Neural crest cell (in vitro differentiated cells): Measurements from ENCODE around the gene TAF4. TPM values are rescaled to one million over a fixed set of nuclear protein-coding genes. Genes with fewer than 3 reads are reported as not detected.

Experiments used
- DNase-seq: peaks from one replicate; pipeline ENCODE4 v3.0.0; 2021; ENCODE audit warnings: low read depth, mixed read lengths, low spot score
- H3K27ac Mint-ChIP-seq: one replicate; pipeline ENCODE4 v1.8.0; 2021; ENCODE audit warnings: mild to moderate bottlenecking, mixed read lengths; ENCODE audit not compliant: unreplicated experiment
- H3K27me3 Mint-ChIP-seq: 2 replicates; pipeline ENCODE4 v1.8.0; 2021; ENCODE audit warnings: low read depth, mild to moderate bottlenecking, mixed read lengths
- H3K36me3 Mint-ChIP-seq: 2 replicates; pipeline ENCODE4 v1.8.0; 2021; ENCODE audit warnings: low read depth, mild to moderate bottlenecking, mixed read lengths
- H3K4me1 Mint-ChIP-seq: 2 replicates; pipeline ENCODE4 v1.8.0; 2021; ENCODE audit warnings: mixed read lengths
- H3K4me3 Mint-ChIP-seq: one replicate; pipeline ENCODE4 v1.8.0; 2021; ENCODE audit warnings: mild to moderate bottlenecking, mixed read lengths
- H3K9me3 Mint-ChIP-seq: 2 replicates; pipeline ENCODE4 v1.8.0; 2021; ENCODE audit warnings: mixed read lengths
- CTCF ChIP-seq: fragments of 200-600 bp; sonication (generic); conservative IDR thresholded peaks from 2 replicates; pipeline ENCODE4 v1.5.0; 2021; ENCODE audit warnings: antibody characterized with exemption, mild to moderate bottlenecking
- microRNA-seq: library from miRNA; unstranded; fragments of <30 nt; microRNA quantifications from one replicate; pipeline ENCODE4, GENCODE V29; 2020
- total RNA-seq: library from RNA; stranded (reverse); gene quantifications from 2 replicates; pipeline ENCODE4 v1.2.1, GENCODE V29; 2021

Gene TAF4
- total RNA-seq, 1 donor from 2014 or later = 33.6 TPM

- Mint-ChIP-seq H3K4me1 (no peaks in the 10 kb centered on the region), H3K27me3 (no peaks in the 10 kb centered on the region), H3K27ac (no peak overlapping the region), H3K36me3 (no peaks in the 10 kb centered on the region), H3K9me3 (no peaks in the 10 kb centered on the region), H3K4me3 (no peak overlapping the region)
- TF ChIP-seq CTCF = no peak
- DNase-seq = no peak
Measured at GRCh38 chr20:61924858-61925554, 140.7 kb downstream of the TAF4 start.

Small RNA genes within 50 kb of the gene (microRNA-seq; reads per million reads assigned to microRNA genes)
- gene MIR1257 (not detected), gene MIR3195 (not detected)

Other genes with a start within 250 kb of the TAF4 start
- 97.1 TPM in 2 replicates for gene LSM14B, start 56.6 kb upstream of the TAF4 start, total RNA-seq
- 318 and 322 TPM in 2 replicates for gene PSMA7, start 77.5 kb upstream of the TAF4 start, total RNA-seq
- 29.6 and 30.0 TPM in 2 replicates for gene SS18L1, start 77.9 kb upstream of the TAF4 start, total RNA-seq
- 32.9 and 34.6 TPM in 2 replicates for gene MTG2, start 117.1 kb upstream of the TAF4 start, total RNA-seq
- gene HRH3, start 154.4 kb upstream of the TAF4 start, total RNA-seq = 0.75 and 0.86 TPM in 2 replicates
- gene OSBPL2, start 172.6 kb upstream of the TAF4 start, total RNA-seq = 33.1 and 35.6 TPM in 2 replicates
- 90.4 and 98.8 TPM in 2 replicates for gene ADRM1, start 237.1 kb upstream of the TAF4 start, total RNA-seq